ENCODE results near the gene SPATA9.

- TF ChIP-seq CTCF (IDR thresholded peaks at IDR 0.05 in 4 of 5, conservative IDR thresholded peaks at IDR 0.05 in 1 of 5) (no peak), POLR2A (IDR thresholded peaks at IDR 0.05) (no peak)
These were observed 9.7 kb downstream of the SPATA9 start for GRCh38 chr5:95673081-95673480.
